Thoracic aorta (tissue), 2 donors: ENCODE measurements around the gene ICE2. TPM values are rescaled to one million over a fixed set of nuclear protein-coding genes. Genes with fewer than 3 reads are reported as not detected.

Experiments used
- ATAC-seq: fragments of 150-250 bp; one replicate; pipeline ENCODE4 v1.8.0; 2017; ENCODE audit warnings: low read depth; ENCODE audit not compliant: insufficient number of reproducible peaks, low FRiP score
- DNase-seq: peaks from one replicate; pipeline ENCODE4 v3.0.0-alpha.2; 2020; ENCODE audit warnings: low spot score
- H3K27ac ChIP-seq, 2 donors: fragments of 200-600 bp; sonication (generic); 1 replicate in 1 of 2; 2 replicates in 1 of 2; pipeline ENCODE4 v1.5.1; 2016; ENCODE audit warnings: mild to moderate bottlenecking in 2 of 2, moderate library complexity in 2 of 2
- H3K27me3 ChIP-seq: fragments of 200-600 bp; sonication (generic); replicated peaks from 2 replicates; pipeline ENCODE4 v1.6.0; 2016; ENCODE audit warnings: mild to moderate bottlenecking; ENCODE audit not compliant: insufficient read depth
- H3K36me3 ChIP-seq: fragments of 200-600 bp; sonication (generic); one replicate; pipeline ENCODE4 v1.5.1; 2016
- H3K4me1 ChIP-seq, 2 donors: fragments of 200-600 bp; sonication (generic); 1 replicate in 1 of 2; 2 replicates in 1 of 2; pipeline versions ENCODE4 v1.5.1 to v1.6.0; 2016; ENCODE audit warnings: low read depth in 2 of 2, mild to moderate bottlenecking in 1 of 2; ENCODE audit not compliant: control insufficient read depth in 1 of 2
- H3K4me3 ChIP-seq: fragments of 200-600 bp; sonication (generic); 2 replicates; pipeline ENCODE4 v1.5.1; 2016; ENCODE audit warnings: mild to moderate bottlenecking
- H3K9me3 ChIP-seq: fragments of 200-600 bp; sonication (generic); 2 replicates; pipeline ENCODE4 v1.5.1; 2016
- CTCF ChIP-seq: fragments of 200-600 bp; sonication (generic); IDR thresholded peaks from one replicate; pipeline ENCODE4 v1.5.1; 2019; ENCODE audit warnings: antibody characterized with exemption
- total RNA-seq, 2 donors: library from RNA; depleted of rRNA; stranded (reverse); fragments of >200 nt; gene quantifications; one replicate each; pipeline versions ENCODE4 v1.1.0 to v1.2.3, GENCODE V29; 2016

The ICE2 gene
- total RNA-seq, 2 donors from 2014 or later, result 19.4 to 57.2 TPM

- Histone ChIP-seq H3K27me3 (no peaks in the 10 kb centered on the region), H3K36me3 (no peaks in the 10 kb centered on the region), H3K4me1 (peaks cover 54 to 88% of the 10 kb centered on the region in 2 donors), H3K27ac (peak overlapping the region; percentile 61 to 99), H3K4me3 (peak overlapping the region; percentile 97), H3K9me3 (no peaks in the 10 kb centered on the region)
- ATAC-seq (no peak), DNase-seq (no peak)
- TF ChIP-seq CTCF, result no peak
Measured at GRCh38 chr15:60392601-60392985, 86.3 kb downstream of the ICE2 start.

GRCh38 chr15:60391722-60392315, 87.1 kb downstream of the ICE2 start:
- DNase-seq (no peak), ATAC-seq (no peak)
- H3K9me3 ChIP-seq, result no peaks in the 10 kb centered on the region
- peak overlapping the region; percentile 59 to 99 for H3K27ac ChIP-seq
- TF ChIP-seq CTCF, result no peak
- H3K4me3 ChIP-seq, result peak overlapping the region; percentile 60
- H3K27me3 ChIP-seq, result no peaks in the 10 kb centered on the region
- peaks cover 54 to 94% of the 10 kb centered on the region in 2 donors for H3K4me1 ChIP-seq
- no peaks in the 10 kb centered on the region for H3K36me3 ChIP-seq

GRCh38 chr15:60390871-60391501, 88.0 kb downstream of the ICE2 start:
- Histone ChIP-seq H3K9me3 (no peaks in the 10 kb centered on the region), H3K4me1 (peaks cover 53 to 96% of the 10 kb centered on the region in 2 donors), H3K27me3 (no peaks in the 10 kb centered on the region), H3K27ac (peak overlapping the region; percentile 59 to 99), H3K4me3 (peak overlapping the region; percentile 60), H3K36me3 (no peaks in the 10 kb centered on the region)
- peak; percentile 15 for TF ChIP-seq CTCF
- ATAC-seq (peak; percentile 24), DNase-seq (peak; percentile 39)

- no peaks in the 10 kb centered on the region for H3K27me3 ChIP-seq
- H3K4me3 ChIP-seq, result peak overlapping the region; percentile 60
- DNase-seq (no peak), ATAC-seq (no peak)
- no peak for TF ChIP-seq CTCF
- H3K27ac ChIP-seq, result peak overlapping the region; percentile 59 to 99
- no peaks in the 10 kb centered on the region for H3K36me3 ChIP-seq
- peaks cover 53 to 95% of the 10 kb centered on the region in 2 donors for H3K4me1 ChIP-seq
- H3K9me3 ChIP-seq, result no peaks in the 10 kb centered on the region
Measured at GRCh38 chr15:60390231-60390630, 88.7 kb downstream of the ICE2 start.

GRCh38 chr15:60389261-60390077, 89.5 kb downstream of the ICE2 start:
- H3K9me3 ChIP-seq, result no peaks in the 10 kb centered on the region
- peak overlapping the region; percentile 60 for H3K4me3 ChIP-seq
- no peaks in the 10 kb centered on the region for H3K27me3 ChIP-seq
- DNase-seq (no peak), ATAC-seq (no peak)
- peaks cover 3% of the 10 kb centered on the region for H3K36me3 ChIP-seq
- peaks cover 46 to 95% of the 10 kb centered on the region in 2 donors for H3K4me1 ChIP-seq
- H3K27ac ChIP-seq, result peak overlapping the region in 1 of 2 donors; percentile 99
- TF ChIP-seq CTCF, result no peak
